Measurements from ENCODE around the gene KCTD6. TPM values are rescaled to one million over a fixed set of nuclear protein-coding genes. Genes with fewer than 3 reads are reported as not detected.

Gene KCTD6
- total RNA-seq, 4 donors from 2014 or later, result 10.3 to 14.9 (median 11.9) TPM

GRCh38 chr3:58532794-58533220 is 40.9 kb downstream of the KCTD6 start:
- Histone ChIP-seq H3K9me3 (no peaks in the 10 kb centered on the region), H3K27ac (no peak overlapping the region), H3K4me1 (peaks cover 0 to 49% (median 6%) of the 10 kb centered on the region in 4 donors), H3K36me3 (peaks cover 0 to 56% (median 0%) of the 10 kb centered on the region in 3 donors), H3K4me3 (no peak overlapping the region), H3K27me3 (no peaks in the 10 kb centered on the region)
- DNase-seq, result peak; percentile 77 to 91 (median 77)
- peak; percentile 85 to 94 (median 90) for TF ChIP-seq CTCF (IDR thresholded peaks at IDR 0.05)
- TF ChIP-seq POLR2A (IDR thresholded peaks at IDR 0.05), result no peak

GRCh38 chr3:58534592-58535494 is 42.9 kb downstream of the KCTD6 start:
- Histone ChIP-seq H3K27ac (peak overlapping the region in 2 of 4 donors; percentile 53 to 91), H3K9me3 (no peaks in the 10 kb centered on the region), H3K4me1 (peaks cover 0 to 54% (median 6%) of the 10 kb centered on the region in 4 donors), H3K36me3 (peaks cover 0 to 40% (median 0%) of the 10 kb centered on the region in 3 donors), H3K4me3 (no peak overlapping the region), H3K27me3 (no peaks in the 10 kb centered on the region)
- DNase-seq, result no peak
- TF ChIP-seq CTCF (IDR thresholded peaks at IDR 0.05) (no peak), POLR2A (IDR thresholded peaks at IDR 0.05) (no peak)

GRCh38 chr3:58535531-58536500 is 43.9 kb downstream of the KCTD6 start:
- peaks cover 0 to 54% (median 6%) of the 10 kb centered on the region in 4 donors for H3K4me1 ChIP-seq
- peak overlapping the region in 3 of 4 donors; percentile 71 to 91 (median 91) for H3K27ac ChIP-seq
- peak overlapping the region in 2 of 4 donors; percentile 49 for H3K4me3 ChIP-seq
- TF ChIP-seq POLR2A (IDR thresholded peaks at IDR 0.05) (no peak), CTCF (IDR thresholded peaks at IDR 0.05) (peak in 2 of 6 experiments; percentile 15 to 23)
- H3K9me3 ChIP-seq, result no peaks in the 10 kb centered on the region
- no peaks in the 10 kb centered on the region for H3K27me3 ChIP-seq
- H3K36me3 ChIP-seq, result peaks cover 0 to 31% (median 0%) of the 10 kb centered on the region in 3 donors
- peak in 2 of 3 donors; percentile 84 to 85 for DNase-seq

- H3K4me1 ChIP-seq, result peaks cover 0 to 54% (median 6%) of the 10 kb centered on the region in 4 donors
- TF ChIP-seq POLR2A (IDR thresholded peaks at IDR 0.05) (peak in 1 of 2 donors; percentile 30), CTCF (IDR thresholded peaks at IDR 0.05) (no peak)
- peak within 1 kb of the TSS; percentile 46 to 91 (median 81) for H3K27ac ChIP-seq
- H3K4me3 ChIP-seq, result peak within 1 kb of the TSS in 3 of 4 donors; percentile 17 to 49 (median 49)
- no peaks in the 10 kb centered on the region for H3K27me3 ChIP-seq
- H3K36me3 ChIP-seq, result peaks cover 0 to 21% (median 0%) of the 10 kb centered on the region in 3 donors
- H3K9me3 ChIP-seq, result no peaks in the 10 kb centered on the region
- DNase-seq, result peak in 2 of 3 donors; percentile 64 to 67
Measured at GRCh38 chr3:58536501-58537411, 44.9 kb downstream of the KCTD6 start, which contains the start of gene ACOX2. Gene ACOX2, minus strand, starts transcription at chr3:58537190. Its CDS starts 2,084 bp downstream, at chr3:58535106.

Measured in Peyer's patch (tissue), 4 donors.